ENCODE measurements around the gene UBXN1. TPM values are rescaled to one million over a fixed set of nuclear protein-coding genes. Genes with fewer than 3 reads are reported as not detected.
"Not testable (repeated sequence)": the region's sequence is repeated elsewhere in the genome, so short reads cannot be mapped to it uniquely, and the experiment has no call there.

The UBXN1 gene
- total RNA-seq, 2 donors from 2014 or later: 77.4 to 116 TPM

DNA sequence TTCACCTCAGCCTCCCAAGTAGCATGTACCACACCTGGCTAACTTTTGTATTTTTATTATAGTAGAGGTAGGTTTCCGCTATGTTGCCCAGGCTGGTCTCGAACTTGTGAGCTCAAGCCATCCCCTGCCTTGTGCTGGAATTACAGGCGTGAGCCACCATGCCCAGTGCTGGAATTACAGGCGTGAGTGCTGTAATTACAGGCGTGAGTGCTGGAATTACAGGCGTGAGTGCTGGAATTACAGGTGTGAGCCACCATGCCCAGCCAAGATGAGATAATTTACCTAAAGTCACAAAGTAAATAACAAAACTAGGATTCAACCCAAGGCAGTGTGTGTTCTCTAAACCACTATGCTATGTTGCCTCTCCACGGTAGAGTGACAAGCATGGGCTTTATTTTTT lies 3.6 kb upstream of the UBXN1 start:
- H3K27ac ChIP-seq: no peak overlapping the region
- H3K4me3 ChIP-seq: no peak overlapping the region
- DNase-seq (ENCODE audit: low spot score): no peak
- H3K9me3 ChIP-seq: no peaks in the 10 kb centered on the region
- peaks cover 0 to 18% of the 10 kb centered on the region in 2 donors for H3K4me1 ChIP-seq
- peaks cover 3% of the 10 kb centered on the region for H3K36me3 ChIP-seq
- no peaks in the 10 kb centered on the region for H3K27me3 ChIP-seq
- TF ChIP-seq, protein P1, sequence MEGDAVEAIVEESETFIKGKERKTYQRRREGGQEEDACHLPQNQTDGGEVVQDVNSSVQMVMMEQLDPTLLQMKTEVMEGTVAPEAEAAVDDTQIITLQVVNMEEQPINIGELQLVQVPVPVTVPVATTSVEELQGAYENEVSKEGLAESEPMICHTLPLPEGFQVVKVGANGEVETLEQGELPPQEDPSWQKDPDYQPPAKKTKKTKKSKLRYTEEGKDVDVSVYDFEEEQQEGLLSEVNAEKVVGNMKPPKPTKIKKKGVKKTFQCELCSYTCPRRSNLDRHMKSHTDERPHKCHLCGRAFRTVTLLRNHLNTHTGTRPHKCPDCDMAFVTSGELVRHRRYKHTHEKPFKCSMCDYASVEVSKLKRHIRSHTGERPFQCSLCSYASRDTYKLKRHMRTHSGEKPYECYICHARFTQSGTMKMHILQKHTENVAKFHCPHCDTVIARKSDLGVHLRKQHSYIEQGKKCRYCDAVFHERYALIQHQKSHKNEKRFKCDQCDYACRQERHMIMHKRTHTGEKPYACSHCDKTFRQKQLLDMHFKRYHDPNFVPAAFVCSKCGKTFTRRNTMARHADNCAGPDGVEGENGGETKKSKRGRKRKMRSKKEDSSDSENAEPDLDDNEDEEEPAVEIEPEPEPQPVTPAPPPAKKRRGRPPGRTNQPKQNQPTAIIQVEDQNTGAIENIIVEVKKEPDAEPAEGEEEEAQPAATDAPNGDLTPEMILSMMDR (IDR thresholded peaks at IDR 0.05): no peak

DNA sequence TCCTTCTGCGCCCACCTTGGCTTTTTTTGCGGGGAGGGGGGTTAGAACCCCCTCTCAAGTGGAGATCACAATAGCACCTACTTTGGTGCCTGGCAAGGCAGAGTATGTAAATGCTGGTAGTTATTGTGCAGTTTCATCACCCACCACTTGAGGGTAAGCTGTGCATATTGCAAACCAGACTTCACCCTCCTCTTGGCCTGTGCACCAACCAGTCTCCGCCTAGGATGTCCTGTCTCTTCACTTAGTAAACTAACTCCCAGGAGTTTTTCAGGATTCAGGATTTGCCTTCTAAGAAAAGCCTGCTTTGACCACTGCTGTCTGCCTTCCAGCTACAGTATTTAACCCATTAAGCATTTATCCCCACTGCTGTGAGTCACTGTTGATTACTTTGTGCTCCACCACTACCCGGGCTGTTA lies 2.0 kb upstream of the UBXN1 start:
- no peak overlapping the region for H3K4me3 ChIP-seq
- peaks cover 0 to 23% of the 10 kb centered on the region in 2 donors for H3K4me1 ChIP-seq
- peaks cover 20% of the 10 kb centered on the region for H3K36me3 ChIP-seq
- peak; percentile 70 for DNase-seq (ENCODE audit: low spot score)
- TF ChIP-seq, protein P1 (IDR thresholded peaks at IDR 0.05): peak; percentile 36 to 70
- H3K27ac ChIP-seq: peak overlapping the region in 1 of 2 donors; percentile 27
- H3K9me3 ChIP-seq: no peaks in the 10 kb centered on the region
- no peaks in the 10 kb centered on the region for H3K27me3 ChIP-seq

DNA sequence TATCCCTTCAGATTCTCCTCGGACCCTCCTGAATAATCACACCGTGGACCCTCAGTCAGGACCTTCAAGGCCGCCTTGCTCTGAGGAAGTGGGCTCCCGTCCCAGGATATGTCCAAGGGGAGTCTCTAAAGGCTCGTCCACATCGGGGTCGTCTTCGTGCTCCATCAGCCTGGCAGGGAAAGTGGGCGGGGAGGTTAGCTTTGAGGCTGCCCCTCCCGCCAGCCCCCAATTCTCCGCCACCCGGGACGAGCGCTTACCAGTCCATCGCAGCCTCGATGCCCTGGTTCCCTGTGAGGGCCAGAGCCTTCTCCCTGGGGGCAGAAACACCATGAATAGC lies 472 bp downstream of the UBXN1 start:
- Histone ChIP-seq H3K36me3 (peaks cover 21% of the 10 kb centered on the region), H3K9me3 (no peaks in the 10 kb centered on the region), H3K27ac (peak overlapping the region; percentile 80 to 88), H3K27me3 (no peaks in the 10 kb centered on the region), H3K4me1 (peaks cover 0 to 23% of the 10 kb centered on the region in 2 donors), H3K4me3 (peak overlapping the region; percentile 82 to 95)
- no peak for DNase-seq (ENCODE audit: low spot score)
- TF ChIP-seq, protein P1 (IDR thresholded peaks at IDR 0.05): no peak

DNA sequence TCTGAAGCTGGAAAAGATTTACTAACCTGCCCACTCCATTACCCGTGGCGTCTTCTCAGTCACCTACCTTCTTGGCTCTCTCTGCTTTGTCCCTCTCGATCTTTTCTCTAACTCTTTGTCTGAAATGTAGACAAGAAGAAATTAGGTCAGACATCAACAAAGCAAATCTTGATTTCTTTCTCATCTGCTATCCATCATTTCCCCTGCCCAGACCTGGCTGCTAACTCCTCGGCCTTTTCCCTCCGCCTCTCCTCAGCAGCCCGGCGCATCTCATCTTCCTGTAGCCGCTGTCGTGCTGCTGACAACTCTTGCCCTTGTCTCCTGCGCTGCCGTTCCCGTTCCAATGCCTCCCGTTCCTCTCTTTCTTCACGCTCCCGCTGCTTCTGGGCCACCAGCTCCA lies 1.2 kb downstream of the UBXN1 start:
- no peaks in the 10 kb centered on the region for H3K9me3 ChIP-seq
- H3K4me1 ChIP-seq: peaks cover 0 to 27% of the 10 kb centered on the region in 2 donors
- no peak overlapping the region for H3K27ac ChIP-seq
- H3K27me3 ChIP-seq: no peaks in the 10 kb centered on the region
- no peak overlapping the region for H3K4me3 ChIP-seq
- H3K36me3 ChIP-seq: peaks cover 21% of the 10 kb centered on the region
- TF ChIP-seq, protein P1 (IDR thresholded peaks at IDR 0.05): no peak
- DNase-seq (ENCODE audit: low spot score): no peak

DNA sequence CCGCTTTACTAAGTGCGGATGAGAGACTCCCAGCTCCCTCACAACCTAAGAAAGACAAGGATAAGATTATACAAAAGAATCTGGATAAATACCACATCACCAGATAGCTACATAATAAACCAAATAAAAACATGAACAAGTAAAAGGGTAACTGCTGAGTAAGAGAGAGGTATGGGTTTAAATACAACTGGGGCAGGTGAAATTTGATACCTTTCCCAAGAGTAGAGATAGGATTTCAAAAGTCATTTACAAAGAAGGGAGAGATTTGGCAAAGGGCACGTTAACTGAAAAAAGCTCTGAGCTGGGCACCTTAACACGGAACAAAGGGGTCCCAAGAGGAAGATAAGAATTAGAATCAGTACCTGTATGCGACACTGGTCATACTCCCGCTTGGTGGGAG lies 1.7 kb downstream of the UBXN1 start:
- no peaks in the 10 kb centered on the region for H3K9me3 ChIP-seq
- TF ChIP-seq, protein P1 (IDR thresholded peaks at IDR 0.05): no peak
- DNase-seq (ENCODE audit: low spot score): no peak
- peaks cover 21% of the 10 kb centered on the region for H3K36me3 ChIP-seq
- H3K27me3 ChIP-seq: no peaks in the 10 kb centered on the region
- peaks cover 0 to 33% of the 10 kb centered on the region in 2 donors for H3K4me1 ChIP-seq
- no peak overlapping the region for H3K27ac ChIP-seq
- H3K4me3 ChIP-seq: no peak overlapping the region

DNA sequence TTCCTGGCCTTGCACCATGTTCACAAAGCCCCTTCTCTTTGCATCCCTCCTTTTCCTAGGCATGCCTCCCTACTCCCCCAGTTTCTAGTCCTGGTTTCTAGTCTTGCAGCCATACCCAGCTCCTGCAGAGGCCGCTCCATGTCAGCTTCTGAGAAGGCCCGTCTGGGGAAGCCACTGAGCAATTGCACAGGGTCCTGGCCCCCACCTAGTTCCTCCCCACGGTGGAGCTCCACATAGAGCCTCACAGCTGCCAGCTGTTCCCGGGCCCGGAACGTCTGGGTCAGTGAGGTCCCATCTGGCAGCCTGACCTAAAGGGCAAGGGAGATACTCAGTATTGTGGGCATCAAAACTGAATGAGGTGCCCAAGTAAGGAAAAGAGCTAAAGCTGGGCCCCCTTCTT lies 2.2 kb downstream of the UBXN1 start:
- Histone ChIP-seq H3K4me1 (peaks cover 0 to 34% of the 10 kb centered on the region in 2 donors), H3K9me3 (no peaks in the 10 kb centered on the region), H3K27ac (no peak overlapping the region), H3K4me3 (no peak overlapping the region), H3K27me3 (no peaks in the 10 kb centered on the region), H3K36me3 (peaks cover 21% of the 10 kb centered on the region)
- DNase-seq (ENCODE audit: low spot score): no peak
- TF ChIP-seq, protein P1 (IDR thresholded peaks at IDR 0.05): no peak

DNA sequence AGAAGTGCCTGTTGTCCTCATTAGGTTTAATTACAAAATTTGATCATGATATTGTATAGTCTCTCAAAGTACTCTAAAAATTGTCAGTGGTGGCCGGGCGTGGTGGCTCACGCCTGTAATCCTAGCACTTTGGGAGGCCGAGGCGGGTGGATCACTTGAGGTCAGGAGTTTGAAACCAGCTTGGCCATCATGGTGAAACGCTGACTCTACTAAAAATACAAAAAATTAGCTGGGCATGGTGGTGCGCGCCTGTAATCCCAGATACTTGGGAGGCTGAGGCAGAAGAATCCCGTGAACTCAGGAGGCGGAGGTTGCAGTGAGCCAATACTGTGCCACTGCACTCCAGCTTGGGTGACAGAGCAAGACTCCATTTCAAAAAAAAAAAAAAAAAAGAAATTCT lies 3.5 kb downstream of the UBXN1 start:
- not testable (repeated sequence) for H3K27ac ChIP-seq; DNase-seq (ENCODE audit: low spot score); H3K4me3 ChIP-seq; H3K27me3 ChIP-seq; H3K9me3 ChIP-seq
- Histone ChIP-seq H3K36me3 (peaks cover 21% of the 10 kb centered on the region), H3K4me1 (peaks cover 0 to 43% of the 10 kb centered on the region in 2 donors)
